Neural progenitor cell (in vitro differentiated cells): ENCODE results near the gene CTNNBL1. TPM values are rescaled to one million over a fixed set of nuclear protein-coding genes. Genes with fewer than 3 reads are reported as not detected.
A peak's percentile ranks its signal among the peaks of the same experiment; 100 is the strongest.

Experiments used
- DNase-seq: peaks from one replicate; pipeline ENCODE4 v3.0.0-alpha.2; 2016; ENCODE audit warnings: low spot score
- H2AFZ ChIP-seq: fragments of 200-600 bp; sonication (generic); replicated peaks from 2 replicates; pipeline ENCODE4 v1.6.1; 2016; ENCODE audit warnings: antibody characterized with exemption
- H3F3A ChIP-seq: fragments of 200-600 bp; sonication (generic); 2 replicates; pipeline ENCODE4 v1.6.1; 2016; ENCODE audit warnings: antibody characterized with exemption, low read depth
- H3K27ac ChIP-seq: fragments of 200-600 bp; sonication (generic); 2 replicates; pipeline ENCODE4 v1.5.1; 2016; ENCODE audit warnings: mild to moderate bottlenecking
- H3K27me3 ChIP-seq: fragments of 200-600 bp; sonication (generic); 2 replicates; pipeline ENCODE4 v1.6.1; 2016; ENCODE audit warnings: mild to moderate bottlenecking, moderate library complexity
- H3K36me3 ChIP-seq: fragments of 200-600 bp; sonication (generic); 2 replicates; pipeline ENCODE4 v1.5.1; 2016
- H3K4me1 ChIP-seq: fragments of 200-600 bp; sonication (generic); 2 replicates; pipeline ENCODE4 v1.6.1; 2016; ENCODE audit warnings: mixed run types
- H3K4me2 ChIP-seq: fragments of 200-600 bp; sonication (generic); 2 replicates; pipeline ENCODE4 v1.6.1; 2016
- H3K4me3 ChIP-seq: fragments of 200-600 bp; sonication (generic); 2 replicates; pipeline ENCODE4 v1.5.1; 2016
- H3K79me2 ChIP-seq: fragments of 200-600 bp; sonication (generic); 2 replicates; pipeline ENCODE4 v1.6.1; 2016; ENCODE audit warnings: low read depth
- H3K9ac ChIP-seq: fragments of 200-600 bp; sonication (generic); 2 replicates; pipeline ENCODE4 v1.6.1; 2016
- H3K9me3 ChIP-seq: fragments of 200-600 bp; sonication (generic); 2 replicates; pipeline ENCODE4 v1.5.1; 2016; ENCODE audit warnings: low read depth
- H4K20me1 ChIP-seq: fragments of 200-600 bp; sonication (generic); 2 replicates; pipeline ENCODE4 v1.6.1; 2016; ENCODE audit warnings: low read depth
- H3K27ac Mint-ChIP-seq: 3 replicates; pipeline ENCODE4 v1.8.0; 2021; ENCODE audit warnings: mixed read lengths
- H3K27me3 Mint-ChIP-seq: 2 replicates; pipeline ENCODE4 v1.8.0; 2022; ENCODE audit warnings: low read depth, mild to moderate bottlenecking, inconsistent platforms, moderate library complexity, mixed read lengths; ENCODE audit not compliant: insufficient read depth
- H3K36me3 Mint-ChIP-seq: 3 replicates; pipeline ENCODE4 v1.8.0; 2021; ENCODE audit warnings: mixed read lengths
- H3K4me1 Mint-ChIP-seq: 3 replicates; pipeline ENCODE4 v1.8.0; 2021; ENCODE audit warnings: mixed read lengths
- H3K4me3 Mint-ChIP-seq: 3 replicates; pipeline ENCODE4 v1.8.0; 2021; ENCODE audit warnings: mild to moderate bottlenecking, moderate library complexity, mixed read lengths
- H3K9me3 Mint-ChIP-seq: 3 replicates; pipeline ENCODE4 v1.8.0; 2020; ENCODE audit warnings: mixed read lengths
- CTCF ChIP-seq: fragments of 200-600 bp; sonication (generic); IDR thresholded peaks from 2 replicates; pipeline ENCODE4 v1.5.1; 2017; ENCODE audit warnings: antibody characterized with exemption, mild to moderate bottlenecking
- EZH2 ChIP-seq: fragments of 200-600 bp; sonication (generic); IDR thresholded peaks from 2 replicates; pipeline ENCODE4 v1.6.1; 2017; ENCODE audit warnings: antibody characterized with exemption, mild to moderate bottlenecking, moderate library complexity
- EZH2phosphoT487 ChIP-seq: fragments of 200-600 bp; sonication (generic); IDR thresholded peaks from 2 replicates; pipeline ENCODE4 v1.6.1; 2017; ENCODE audit warnings: antibody characterized with exemption
- total RNA-seq: library from RNA; depleted of rRNA; stranded (reverse); fragments of >200 nt; gene quantifications from 2 replicates; pipeline ENCODE4 v1.2.3, GENCODE V29; 2015; ENCODE audit warnings: low replicate concordance

Gene CTNNBL1
- total RNA-seq, 1 donor from 2014 or later: 54.5 TPM

- H3K4me3 ChIP-seq: no peak overlapping the region
- H3K4me1 ChIP-seq: peaks cover 77% of the 10 kb centered on the region
- Mint-ChIP-seq H3K9me3 (no peaks in the 10 kb centered on the region), H3K4me1 (peaks cover 85% of the 10 kb centered on the region), H3K27me3 (peaks cover 15% of the 10 kb centered on the region), H3K36me3 (no peaks in the 10 kb centered on the region), H3K27ac (no peak overlapping the region), H3K4me3 (no peak overlapping the region)
- H3K79me2 ChIP-seq: no peaks in the 10 kb centered on the region
- H3K27me3 ChIP-seq: no peaks in the 10 kb centered on the region
- no peaks in the 10 kb centered on the region for H3K36me3 ChIP-seq
- no peak overlapping the region for H3K9ac ChIP-seq
- no peak for TF ChIP-seq CTCF
- no peak for TF ChIP-seq EZH2phosphoT487
- TF ChIP-seq EZH2: no peak
- no peak overlapping the region for H3K27ac ChIP-seq
- H4K20me1 ChIP-seq: no peaks in the 10 kb centered on the region
- H2AFZ ChIP-seq: no peak overlapping the region
- H3K4me2 ChIP-seq: no peak overlapping the region
- H3K9me3 ChIP-seq: no peaks in the 10 kb centered on the region
- peaks cover 75% of the 10 kb centered on the region for H3F3A ChIP-seq
- DNase-seq: no peak
Measured at GRCh38 chr20:37912874-37913273, 219.0 kb downstream of the CTNNBL1 start.

DNA sequence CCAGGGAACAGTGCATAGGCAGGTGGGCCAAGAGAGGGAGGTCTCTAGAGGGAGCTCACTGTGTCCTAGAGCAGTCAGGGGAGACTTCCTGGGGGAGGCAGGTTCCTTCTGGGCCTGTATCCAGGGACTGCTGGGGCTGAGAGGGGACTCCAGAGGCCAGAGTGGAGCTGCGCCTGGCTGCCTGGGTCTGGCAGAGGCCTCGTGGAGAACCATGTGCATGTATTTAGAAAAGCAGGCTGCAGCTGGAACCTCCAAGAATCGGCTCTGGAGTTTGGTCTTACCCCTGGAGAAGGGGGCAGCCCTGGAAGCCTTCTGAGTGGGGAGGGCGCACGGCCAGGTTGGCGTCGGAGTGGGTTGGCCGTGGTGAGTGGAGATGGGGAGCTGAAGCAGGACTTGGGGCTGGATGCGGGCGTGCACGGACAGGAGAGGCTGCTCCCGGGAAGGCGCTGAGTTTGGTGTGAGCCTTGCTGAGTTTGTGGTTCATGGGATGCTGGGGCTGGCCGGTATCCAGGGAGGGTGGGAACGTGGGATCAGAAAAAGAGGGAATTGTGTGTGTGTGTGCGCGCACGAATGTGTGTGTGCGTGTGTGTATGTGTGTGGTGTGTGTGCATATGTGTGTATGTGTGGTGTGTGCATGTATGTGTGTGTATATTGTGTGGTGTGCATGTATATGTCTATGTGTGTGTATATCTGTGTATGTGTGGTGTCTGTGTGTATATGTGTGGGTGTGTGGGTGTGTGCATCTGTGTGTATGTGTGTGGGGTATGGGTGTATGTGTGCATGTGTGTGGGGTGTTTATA lies 219.9 kb downstream of the CTNNBL1 start:
- peaks cover 77% of the 10 kb centered on the region for H3K4me1 ChIP-seq
- H2AFZ ChIP-seq: no peak overlapping the region

DNA sequence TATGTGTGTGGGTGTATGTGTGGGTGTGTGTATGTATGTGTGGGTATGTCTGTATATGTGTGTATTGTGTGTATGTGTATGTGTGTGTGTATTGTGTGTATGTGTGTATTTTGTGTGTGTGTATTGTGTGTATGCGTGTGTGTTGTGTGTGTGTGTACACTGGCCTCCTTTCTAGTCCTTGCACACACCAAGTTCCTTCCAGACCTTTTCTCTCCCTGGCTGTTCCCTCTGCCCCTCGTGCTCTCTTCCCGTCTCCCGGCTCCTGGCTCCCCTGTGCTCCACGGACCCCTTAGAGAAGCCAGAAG lies 220.5 kb downstream of the CTNNBL1 start:
- Mint-ChIP-seq H3K27ac (peak overlapping the region; percentile 94), H3K4me3 (peak overlapping the region; percentile 81), H3K4me1 (peaks cover 80% of the 10 kb centered on the region), H3K27me3 (peaks cover 15% of the 10 kb centered on the region), H3K9me3 (no peaks in the 10 kb centered on the region), H3K36me3 (no peaks in the 10 kb centered on the region)
- Histone ChIP-seq H3K9me3 (no peaks in the 10 kb centered on the region), H3K36me3 (no peaks in the 10 kb centered on the region), H3K27me3 (no peaks in the 10 kb centered on the region), H2AFZ (no peak overlapping the region), H4K20me1 (no peaks in the 10 kb centered on the region), H3K9ac (no peak overlapping the region), H3K27ac (no peak overlapping the region), H3K79me2 (no peaks in the 10 kb centered on the region), H3K4me1 (peaks cover 77% of the 10 kb centered on the region), H3F3A (peaks cover 75% of the 10 kb centered on the region), H3K4me3 (peak overlapping the region; percentile 25), H3K4me2 (peak overlapping the region; percentile 68)
- DNase-seq: no peak
- TF ChIP-seq EZH2phosphoT487: no peak

More for the DNA sequence above, 219.9 kb downstream of the CTNNBL1 start:
- no peaks in the 10 kb centered on the region for H3K27me3 ChIP-seq
- no peaks in the 10 kb centered on the region for H3K36me3 ChIP-seq
- Mint-ChIP-seq H3K27ac (peak overlapping the region; percentile 91), H3K36me3 (no peaks in the 10 kb centered on the region), H3K27me3 (peaks cover 15% of the 10 kb centered on the region), H3K9me3 (no peaks in the 10 kb centered on the region), H3K4me1 (peaks cover 80% of the 10 kb centered on the region), H3K4me3 (peak overlapping the region; percentile 81)
- TF ChIP-seq CTCF (no peak), EZH2phosphoT487 (no peak), EZH2 (no peak)
- H3K9me3 ChIP-seq: no peaks in the 10 kb centered on the region
- H3K79me2 ChIP-seq: no peaks in the 10 kb centered on the region
- DNase-seq: no peak
- peaks cover 75% of the 10 kb centered on the region for H3F3A ChIP-seq
- H4K20me1 ChIP-seq: no peaks in the 10 kb centered on the region
- no peak overlapping the region for H3K4me2 ChIP-seq
- H3K9ac ChIP-seq: no peak overlapping the region
- H3K27ac ChIP-seq: peak overlapping the region; percentile 13
- H3K4me3 ChIP-seq: no peak overlapping the region
